OCI-LY3 (cell line): ENCODE data around the gene CIPC.

Source experiments
- CTCF ChIP-seq: fragments of 200-600, 300-600 bp; sonication (generic); IDR thresholded peaks from 2 replicates; pipeline ENCODE4 v1.5.1; 2014; ENCODE audit warnings: antibody characterized with exemption, low read length, low read depth
- EZH2phosphoT487 ChIP-seq: fragments of 200-600 bp; shearing (Covaris generic); IDR thresholded peaks from 2 replicates; pipeline ENCODE4 v1.6.1; 2018; ENCODE audit warnings: antibody characterized with exemption, mixed run types, low read depth

- no peak for TF ChIP-seq CTCF
- no peak for TF ChIP-seq EZH2phosphoT487
Observed at GRCh38 chr14:77087631-77088030, 10.4 kb upstream of the CIPC start.
